Mucosa of rectum (tissue), 2 donors: Measurements from ENCODE around the gene LIX1L.
A peak's percentile ranks its signal among the peaks of the same experiment; 100 is the strongest.
"Not testable (repeated sequence)": the region's sequence is repeated elsewhere in the genome, so short reads cannot be mapped to it uniquely, and the experiment has no call there.

ENCODE experiments used
- H3K27ac ChIP-seq, 2 donors: one replicate each; pipeline ENCODE4 v1.7.0; 2013; ENCODE audit warnings: inconsistent platforms in 2 of 2, low read depth in 2 of 2, low read length in 2 of 2
- H3K27me3 ChIP-seq, 2 donors: one replicate each; pipeline ENCODE4 v1.7.0; 2013; ENCODE audit warnings: low read length in 2 of 2; ENCODE audit not compliant: control insufficient read depth in 2 of 2, insufficient read depth in 2 of 2
- H3K36me3 ChIP-seq, 2 donors: one replicate each; pipeline ENCODE4 v1.7.0; 2013; ENCODE audit warnings: low read length in 2 of 2; ENCODE audit not compliant: control insufficient read depth in 2 of 2, insufficient read depth in 2 of 2
- H3K4me1 ChIP-seq, 2 donors: one replicate each; pipeline ENCODE4 v1.7.0; 2013; ENCODE audit warnings: low read length in 2 of 2, mild to moderate bottlenecking in 1 of 2; ENCODE audit not compliant: control insufficient read depth in 2 of 2, insufficient read depth in 2 of 2
- H3K4me3 ChIP-seq, 2 donors: one replicate each; pipeline ENCODE4 v1.7.0; 2013; ENCODE audit warnings: low read length in 2 of 2
- H3K9ac ChIP-seq, 2 donors: one replicate each; pipeline ENCODE4 v1.7.0; 2013; ENCODE audit warnings: low read length in 2 of 2, low read depth in 1 of 2, mild to moderate bottlenecking in 1 of 2
- H3K9me3 ChIP-seq, 2 donors: one replicate each; pipeline ENCODE4 v1.7.0; 2013; ENCODE audit warnings: low read length in 2 of 2; ENCODE audit not compliant: control insufficient read depth in 2 of 2
- donor health status: healthy.
- donor health status: Normal muscosa, but diverticular disease.

The LIX1L gene

DNA sequence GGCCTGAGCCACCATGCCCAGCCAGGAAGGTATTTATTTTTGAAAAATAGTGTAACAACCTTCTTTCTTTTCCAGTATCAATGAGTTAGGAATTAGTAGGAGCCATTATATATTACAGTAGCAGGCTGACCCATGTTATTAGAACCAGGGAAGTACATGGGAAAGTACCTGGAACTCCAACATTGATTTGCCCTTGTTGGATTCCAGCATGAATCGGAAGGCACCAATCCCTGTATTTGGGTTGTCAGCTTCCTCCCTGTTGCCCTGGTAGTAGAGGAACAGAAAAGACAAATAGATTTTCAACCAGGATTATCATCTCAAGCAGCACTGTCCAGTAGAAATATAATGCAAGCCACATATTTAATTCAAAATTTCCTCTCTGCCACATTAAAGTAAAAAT, 20.4 kb downstream of the LIX1L start:
- no peak overlapping the region for H3K27ac ChIP-seq
- no peak overlapping the region for H3K9ac ChIP-seq
- H3K36me3 ChIP-seq: peaks cover 6 to 7% of the 10 kb centered on the region in 2 donors
- H3K27me3 ChIP-seq: no peaks in the 10 kb centered on the region
- H3K9me3 ChIP-seq: no peaks in the 10 kb centered on the region
- no peak overlapping the region for H3K4me3 ChIP-seq
- peaks cover 0 to 3% of the 10 kb centered on the region in 2 donors for H3K4me1 ChIP-seq

DNA sequence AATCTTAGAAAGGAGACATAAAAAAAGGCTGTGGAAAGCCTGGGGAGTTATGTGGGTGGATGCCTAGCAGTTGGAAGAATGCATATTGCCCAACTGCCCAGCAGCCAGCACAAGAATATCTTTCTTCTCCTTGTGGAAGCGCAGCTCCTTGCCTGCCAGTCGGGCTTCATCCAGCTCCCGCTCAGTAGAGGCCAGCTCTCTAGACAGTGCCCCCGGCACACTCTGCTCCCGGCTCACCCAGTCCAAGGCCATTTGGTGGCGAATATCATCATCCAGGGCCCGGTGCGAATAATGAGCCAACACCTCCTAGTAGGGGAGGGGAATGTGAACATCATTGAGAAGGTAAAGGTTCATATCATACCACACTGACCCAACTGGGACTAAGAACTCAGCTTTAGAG, 21.6 kb downstream of the LIX1L start:
- Histone ChIP-seq H3K4me1 (peaks cover 0 to 3% of the 10 kb centered on the region in 2 donors), H3K36me3 (peaks cover 6 to 7% of the 10 kb centered on the region in 2 donors), H3K4me3 (no peak overlapping the region), H3K27me3 (no peaks in the 10 kb centered on the region), H3K27ac (no peak overlapping the region), H3K9ac (no peak overlapping the region), H3K9me3 (no peaks in the 10 kb centered on the region)

DNA sequence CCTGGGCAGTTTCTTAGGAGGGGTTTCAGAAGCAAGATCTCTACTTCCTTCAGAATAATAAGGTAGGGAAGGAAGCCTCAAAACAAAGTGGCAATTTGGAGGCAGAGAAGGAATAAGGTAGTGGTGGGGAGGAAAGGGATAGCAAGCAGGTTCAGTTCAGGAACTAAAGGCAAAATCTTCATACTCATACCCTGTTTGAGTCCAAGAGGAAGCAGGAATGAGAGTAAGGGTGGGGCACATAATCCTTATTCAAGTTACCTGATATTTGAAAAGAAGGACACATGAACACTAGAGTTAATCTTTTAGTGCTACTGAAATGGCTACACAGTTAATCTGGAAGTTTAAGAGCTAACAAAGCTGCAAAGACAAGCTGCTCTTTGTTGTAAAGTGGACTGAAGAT, 22.1 kb downstream of the LIX1L start:
- no peak overlapping the region for H3K4me3 ChIP-seq

DNA sequence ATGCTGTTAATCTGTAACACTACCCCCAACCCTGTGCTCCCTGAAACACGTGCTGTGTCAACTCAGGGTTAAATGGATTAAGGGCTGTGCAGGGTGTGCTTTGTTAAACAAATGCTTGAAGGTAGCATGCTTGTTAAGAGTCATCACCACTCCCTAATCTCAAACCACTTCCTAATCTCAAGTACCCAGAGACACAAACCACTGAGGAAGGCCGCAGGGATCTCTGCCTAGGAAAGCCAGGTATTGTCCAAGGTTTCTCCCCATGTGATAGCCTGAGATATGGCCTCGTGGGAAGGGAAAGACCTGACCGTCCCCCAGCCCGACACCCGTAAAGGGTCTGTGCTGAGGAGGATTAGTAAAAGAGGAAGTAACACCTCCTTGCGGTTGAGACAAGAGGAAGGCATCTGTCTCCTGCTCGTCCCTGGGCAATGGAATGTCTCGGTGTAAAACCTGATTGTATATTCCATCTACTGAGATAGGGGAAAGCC, 25.3 kb downstream of the LIX1L start:
- not testable (repeated sequence) for H3K4me3 ChIP-seq, H3K4me1 ChIP-seq, H3K27me3 ChIP-seq, H3K27ac ChIP-seq, H3K36me3 ChIP-seq, H3K9me3 ChIP-seq, H3K9ac ChIP-seq

More for the DNA sequence above, 22.1 kb downstream of the LIX1L start:
- Histone ChIP-seq H3K27ac (no peak overlapping the region), H3K9ac (no peak overlapping the region), H3K36me3 (peaks cover 6 to 7% of the 10 kb centered on the region in 2 donors), H3K4me1 (peaks cover 0 to 3% of the 10 kb centered on the region in 2 donors), H3K27me3 (no peaks in the 10 kb centered on the region), H3K9me3 (no peaks in the 10 kb centered on the region)

DNA sequence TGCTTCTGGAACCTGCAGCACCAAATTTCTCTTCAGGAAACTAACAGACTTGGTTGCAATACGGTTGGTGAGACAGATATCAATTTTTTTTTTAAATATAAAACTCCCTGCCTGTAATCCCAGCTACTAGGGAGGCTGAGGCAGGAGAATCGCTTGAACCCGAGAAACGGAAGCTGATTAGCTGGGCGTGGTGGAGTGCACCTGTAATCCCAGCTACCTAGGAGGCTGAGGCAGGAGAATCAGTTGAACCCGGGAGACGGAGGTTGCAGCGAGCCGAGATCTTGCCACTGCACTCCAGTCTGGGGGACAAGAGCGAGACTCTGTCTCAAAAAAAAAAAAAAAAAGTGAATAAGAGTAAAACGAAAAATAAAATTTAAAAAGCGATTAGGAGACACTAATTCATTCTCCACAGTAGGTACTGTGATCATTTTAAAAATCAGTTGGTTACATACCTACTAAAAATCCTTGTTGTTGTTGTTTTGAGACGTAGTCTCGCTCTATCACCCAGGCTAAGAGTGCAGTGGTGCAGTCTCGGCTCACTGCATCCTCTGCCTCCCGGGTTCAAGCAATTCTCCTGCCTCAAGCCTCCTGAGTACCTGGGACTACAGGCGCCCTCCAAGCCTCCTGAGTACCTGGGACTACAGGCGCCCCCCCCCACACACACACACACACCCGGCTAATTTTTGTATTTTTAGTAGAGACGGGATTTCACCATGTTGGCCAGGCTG, 29.7 kb downstream of the LIX1L start:
- H3K4me3 ChIP-seq: peak overlapping the region; percentile 71 to 97
- no peaks in the 10 kb centered on the region for H3K9me3 ChIP-seq
- H3K27ac ChIP-seq: peak overlapping the region; percentile 88 to 90
- peaks cover 7 to 10% of the 10 kb centered on the region in 2 donors for H3K36me3 ChIP-seq
- H3K4me1 ChIP-seq: peaks cover 9 to 14% of the 10 kb centered on the region in 2 donors
- no peaks in the 10 kb centered on the region for H3K27me3 ChIP-seq
- H3K9ac ChIP-seq: peak overlapping the region; percentile 81 to 84

DNA sequence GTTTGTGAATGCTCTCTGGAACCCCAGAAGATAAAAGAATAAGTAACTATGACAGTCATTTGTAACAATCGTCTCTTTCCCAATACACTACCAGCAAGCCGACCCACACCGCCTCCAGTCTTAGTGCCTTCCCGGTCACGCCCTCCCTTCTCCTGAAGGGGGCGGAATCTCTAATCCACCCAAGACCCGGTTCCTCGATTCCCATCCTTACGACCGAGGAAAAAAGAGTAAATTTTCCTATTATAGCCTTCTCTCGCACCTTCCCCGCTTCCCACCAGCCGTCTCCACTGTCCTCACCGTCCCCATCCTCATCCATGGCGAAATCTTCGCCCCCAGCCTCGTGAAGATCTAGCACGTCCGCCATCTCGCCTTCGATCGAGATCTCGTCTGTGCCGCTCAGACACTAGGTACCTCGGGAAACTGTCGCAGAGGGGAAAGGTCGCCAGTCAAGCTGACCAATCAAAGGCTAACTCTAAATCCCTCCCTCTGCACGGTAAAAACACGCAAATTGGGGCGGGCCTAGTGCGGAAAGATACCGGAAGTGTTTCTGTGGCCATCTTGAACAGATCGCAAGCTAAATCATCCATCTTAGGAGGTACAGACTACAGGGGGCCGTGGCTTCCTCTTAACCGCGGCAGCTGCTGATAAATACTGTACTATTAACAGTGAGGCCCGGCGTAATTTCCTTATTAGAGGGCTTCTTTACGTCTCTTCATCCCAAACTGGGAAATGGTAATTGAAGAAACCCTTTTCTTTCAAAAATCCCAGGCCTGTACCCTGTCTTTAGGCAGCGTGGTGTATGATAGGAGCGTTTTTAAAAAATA, 30.5 kb downstream of the LIX1L start, which contains the start of gene RBM8A:
Gene RBM8A, minus strand, starts transcription at position 422 of the 824 bp plus-strand sequence. Its CDS starts 58 bp downstream, at position 364.
- no peaks in the 10 kb centered on the region for H3K27me3 ChIP-seq
- H3K27ac ChIP-seq: peak within 1 kb of the TSS; percentile 88 to 90
- H3K4me1 ChIP-seq: peaks cover 9 to 14% of the 10 kb centered on the region in 2 donors
- H3K9me3 ChIP-seq: no peaks in the 10 kb centered on the region
- H3K4me3 ChIP-seq: peak within 1 kb of the TSS; percentile 71 to 97
- peaks cover 7 to 10% of the 10 kb centered on the region in 2 donors for H3K36me3 ChIP-seq
- H3K9ac ChIP-seq: peak within 1 kb of the TSS; percentile 81 to 84

DNA sequence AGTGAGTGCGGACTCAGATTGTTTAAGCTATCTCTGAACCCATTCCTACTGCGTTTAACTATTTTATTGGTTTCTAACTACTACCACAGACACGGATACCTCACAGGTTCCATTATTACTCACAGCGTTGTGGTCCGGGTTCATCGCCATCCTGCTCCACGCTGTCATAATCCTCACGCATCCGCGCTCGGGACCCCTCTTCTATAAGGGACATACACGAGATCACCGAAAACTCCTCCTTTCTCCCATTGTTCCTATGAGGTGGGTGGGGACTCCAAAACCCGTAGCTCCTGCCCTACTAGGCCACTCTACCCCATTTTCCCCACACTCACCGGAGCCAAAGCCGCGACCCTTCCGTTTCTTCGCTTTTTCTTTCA, 31.1 kb downstream of the LIX1L start:
- no peaks in the 10 kb centered on the region for H3K27me3 ChIP-seq
- H3K9me3 ChIP-seq: no peaks in the 10 kb centered on the region
- H3K36me3 ChIP-seq: peaks cover 7 to 10% of the 10 kb centered on the region in 2 donors
- peak overlapping the region; percentile 71 to 97 for H3K4me3 ChIP-seq
- peak overlapping the region; percentile 81 to 84 for H3K9ac ChIP-seq
- H3K27ac ChIP-seq: peak overlapping the region; percentile 88 to 90
- H3K4me1 ChIP-seq: peaks cover 9 to 14% of the 10 kb centered on the region in 2 donors

DNA sequence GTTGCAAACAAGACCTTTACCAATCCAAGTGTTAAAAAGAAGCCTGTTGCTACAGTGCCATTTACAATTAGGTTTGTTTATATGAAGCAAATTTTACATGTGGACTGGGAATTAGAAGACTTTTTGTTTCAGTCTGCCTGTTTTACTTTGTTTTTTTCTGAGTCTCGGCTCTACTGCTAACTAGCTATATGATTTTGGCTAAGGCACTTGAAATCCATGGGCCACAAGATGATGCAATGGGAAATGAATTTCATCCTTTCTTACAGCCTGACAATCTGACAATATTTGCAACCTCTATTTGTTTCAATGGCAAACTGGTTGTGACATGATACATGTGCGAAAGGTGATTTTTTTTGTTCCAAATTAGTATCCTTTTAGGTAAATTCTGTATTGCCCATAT, 35.6 kb downstream of the LIX1L start:
- Histone ChIP-seq H3K27me3 (no peaks in the 10 kb centered on the region), H3K9ac (no peak overlapping the region), H3K27ac (no peak overlapping the region), H3K4me3 (no peak overlapping the region), H3K4me1 (peaks cover 28 to 31% of the 10 kb centered on the region in 2 donors), H3K9me3 (no peaks in the 10 kb centered on the region), H3K36me3 (peaks cover 7 to 10% of the 10 kb centered on the region in 2 donors)

DNA sequence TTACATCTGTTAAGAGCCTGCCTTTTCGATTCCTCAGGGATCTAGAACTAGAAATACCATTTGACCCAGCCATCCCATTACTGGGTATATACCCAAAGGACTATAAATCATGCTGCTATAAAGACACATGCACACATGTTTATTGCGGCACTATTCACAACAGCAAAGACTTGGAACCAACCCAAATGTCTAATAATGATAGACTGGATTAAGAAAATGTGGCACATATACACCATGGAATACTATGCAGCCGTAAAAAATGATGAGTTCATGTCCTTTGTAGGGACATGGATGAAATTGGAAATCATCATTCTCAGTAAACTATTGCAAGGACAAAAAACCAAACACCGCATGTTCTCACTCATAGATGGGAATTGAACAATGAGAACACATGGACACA, 37.5 kb downstream of the LIX1L start:
- H3K27me3 ChIP-seq, H3K36me3 ChIP-seq, H3K4me3 ChIP-seq, H3K27ac ChIP-seq, H3K9me3 ChIP-seq, H3K9ac ChIP-seq: not testable (repeated sequence)
- H3K4me1 ChIP-seq: peaks cover 20 to 22% of the 10 kb centered on the region in 2 donors
